Measurements from ENCODE around the gene LDLRAD3.

The LDLRAD3 gene

DNA sequence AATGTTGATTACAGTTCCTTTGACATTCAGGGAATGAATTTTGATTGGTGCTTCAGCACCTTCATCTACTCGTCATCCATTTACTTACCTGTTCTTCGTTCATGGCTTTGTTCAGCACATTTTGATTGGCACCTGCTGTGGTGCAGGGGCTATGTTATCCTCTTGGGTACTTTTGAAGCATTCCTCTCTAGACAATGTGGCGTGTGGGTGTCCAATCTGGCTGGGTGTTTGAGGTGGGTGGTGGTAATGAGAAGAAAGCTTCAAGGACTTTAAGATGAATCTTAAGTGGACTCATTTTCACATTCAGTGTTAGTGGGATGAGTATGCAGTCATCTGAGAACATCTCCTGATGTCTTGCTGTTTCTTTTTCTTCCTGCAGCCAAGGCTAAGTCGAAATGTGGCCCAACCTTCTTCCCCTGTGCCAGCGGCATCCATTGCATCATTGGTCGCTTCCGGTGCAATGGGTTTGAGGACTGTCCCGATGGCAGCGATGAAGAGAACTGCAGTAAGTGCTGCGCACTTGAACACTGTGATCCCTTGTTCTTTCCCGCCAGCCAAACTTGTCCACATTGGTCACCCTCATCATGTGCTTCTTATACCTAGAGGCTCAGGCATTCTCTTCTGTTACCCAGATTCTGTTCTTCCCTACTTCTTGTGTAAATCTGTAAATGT is 137.5 kb downstream of the LDLRAD3 start:
- no peak for DNase-seq (ENCODE audit: low spot score)
- in situ Hi-C loops (cut with MboI; ENCODE audit: low sequenced_read_pairs, unreplicated experiment): no loop called here

GRCh38 chr11:36086366-36086765 is 142.5 kb downstream of the LDLRAD3 start:
- in situ Hi-C loops (cut with MboI; ENCODE audit: low sequenced_read_pairs, unreplicated experiment): no loop called here
- TF ChIP-seq, protein P1, sequence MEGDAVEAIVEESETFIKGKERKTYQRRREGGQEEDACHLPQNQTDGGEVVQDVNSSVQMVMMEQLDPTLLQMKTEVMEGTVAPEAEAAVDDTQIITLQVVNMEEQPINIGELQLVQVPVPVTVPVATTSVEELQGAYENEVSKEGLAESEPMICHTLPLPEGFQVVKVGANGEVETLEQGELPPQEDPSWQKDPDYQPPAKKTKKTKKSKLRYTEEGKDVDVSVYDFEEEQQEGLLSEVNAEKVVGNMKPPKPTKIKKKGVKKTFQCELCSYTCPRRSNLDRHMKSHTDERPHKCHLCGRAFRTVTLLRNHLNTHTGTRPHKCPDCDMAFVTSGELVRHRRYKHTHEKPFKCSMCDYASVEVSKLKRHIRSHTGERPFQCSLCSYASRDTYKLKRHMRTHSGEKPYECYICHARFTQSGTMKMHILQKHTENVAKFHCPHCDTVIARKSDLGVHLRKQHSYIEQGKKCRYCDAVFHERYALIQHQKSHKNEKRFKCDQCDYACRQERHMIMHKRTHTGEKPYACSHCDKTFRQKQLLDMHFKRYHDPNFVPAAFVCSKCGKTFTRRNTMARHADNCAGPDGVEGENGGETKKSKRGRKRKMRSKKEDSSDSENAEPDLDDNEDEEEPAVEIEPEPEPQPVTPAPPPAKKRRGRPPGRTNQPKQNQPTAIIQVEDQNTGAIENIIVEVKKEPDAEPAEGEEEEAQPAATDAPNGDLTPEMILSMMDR (IDR thresholded peaks at IDR 0.05; ENCODE audit: borderline replicate concordance, control extremely low read depth, extremely low read depth, insufficient read depth, missing control alignments): no peak
- no peak for DNase-seq (ENCODE audit: low spot score)

More for the DNA sequence above, 137.5 kb downstream of the LDLRAD3 start:
- TF ChIP-seq, protein P1 (IDR thresholded peaks at IDR 0.05; ENCODE audit: borderline replicate concordance, control extremely low read depth, extremely low read depth, insufficient read depth, missing control alignments): no peak

DNA sequence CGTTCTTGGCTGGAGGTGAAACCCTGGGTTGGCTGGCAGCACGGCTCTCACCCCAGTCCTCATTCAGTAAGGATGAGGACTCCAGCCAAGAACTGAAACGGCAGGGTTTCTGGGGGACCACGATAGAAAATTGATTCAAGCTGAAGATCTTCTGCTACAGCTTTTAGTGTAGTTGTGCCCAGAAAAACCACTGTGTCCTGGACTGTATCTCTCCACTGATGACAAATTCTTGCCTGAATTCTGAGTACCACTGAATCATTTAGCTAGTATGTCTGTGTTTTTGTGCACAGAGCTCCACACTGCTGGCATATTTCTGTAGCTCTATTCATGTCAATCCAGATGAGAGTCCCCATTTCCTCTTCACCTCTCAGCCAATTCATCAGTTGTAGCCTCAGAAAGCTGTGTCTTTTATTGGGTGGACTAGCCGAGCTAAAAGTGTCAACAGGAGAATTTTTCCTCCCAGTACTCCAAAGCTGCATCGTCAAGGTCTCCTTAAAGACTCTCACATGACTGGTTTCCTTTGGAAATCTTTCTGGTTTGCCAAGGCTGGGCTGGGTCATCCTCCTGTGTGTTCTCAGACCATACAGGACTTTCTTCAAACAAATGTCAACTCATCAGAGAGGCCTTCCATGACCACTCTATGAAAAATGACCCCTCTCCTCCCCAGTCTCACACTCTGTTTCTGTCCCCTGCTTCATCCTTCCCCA is 144.6 kb downstream of the LDLRAD3 start:
- TF ChIP-seq, protein P1 (IDR thresholded peaks at IDR 0.05; ENCODE audit: borderline replicate concordance, control extremely low read depth, extremely low read depth, insufficient read depth, missing control alignments): no peak
- DNase-seq (ENCODE audit: low spot score): no peak
- in situ Hi-C loops (cut with MboI; ENCODE audit: low sequenced_read_pairs, unreplicated experiment): no loop called here

DNA sequence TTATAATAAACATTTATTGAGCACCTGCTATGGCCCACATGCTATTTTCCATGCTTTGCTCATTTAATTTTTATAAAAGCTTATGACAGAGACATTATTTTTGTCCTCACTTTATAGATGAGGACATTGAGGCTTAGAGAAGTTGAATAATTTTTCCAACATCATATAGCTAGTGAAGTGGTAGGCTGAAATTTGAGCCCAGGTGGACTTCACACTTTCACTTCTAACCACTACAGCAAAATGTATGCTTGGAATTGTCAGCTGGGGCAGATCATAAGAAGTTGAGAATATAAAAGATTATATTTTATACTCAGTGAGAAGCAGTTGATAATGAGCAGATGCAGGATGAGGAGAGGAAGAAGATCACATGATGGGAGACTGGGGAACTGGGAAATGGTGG is 146.1 kb downstream of the LDLRAD3 start:
- in situ Hi-C loops (cut with MboI; ENCODE audit: low sequenced_read_pairs, unreplicated experiment): no loop called here
- TF ChIP-seq, protein P1 (IDR thresholded peaks at IDR 0.05; ENCODE audit: borderline replicate concordance, control extremely low read depth, extremely low read depth, insufficient read depth, missing control alignments): no peak
- no peak for DNase-seq (ENCODE audit: low spot score)

DNA sequence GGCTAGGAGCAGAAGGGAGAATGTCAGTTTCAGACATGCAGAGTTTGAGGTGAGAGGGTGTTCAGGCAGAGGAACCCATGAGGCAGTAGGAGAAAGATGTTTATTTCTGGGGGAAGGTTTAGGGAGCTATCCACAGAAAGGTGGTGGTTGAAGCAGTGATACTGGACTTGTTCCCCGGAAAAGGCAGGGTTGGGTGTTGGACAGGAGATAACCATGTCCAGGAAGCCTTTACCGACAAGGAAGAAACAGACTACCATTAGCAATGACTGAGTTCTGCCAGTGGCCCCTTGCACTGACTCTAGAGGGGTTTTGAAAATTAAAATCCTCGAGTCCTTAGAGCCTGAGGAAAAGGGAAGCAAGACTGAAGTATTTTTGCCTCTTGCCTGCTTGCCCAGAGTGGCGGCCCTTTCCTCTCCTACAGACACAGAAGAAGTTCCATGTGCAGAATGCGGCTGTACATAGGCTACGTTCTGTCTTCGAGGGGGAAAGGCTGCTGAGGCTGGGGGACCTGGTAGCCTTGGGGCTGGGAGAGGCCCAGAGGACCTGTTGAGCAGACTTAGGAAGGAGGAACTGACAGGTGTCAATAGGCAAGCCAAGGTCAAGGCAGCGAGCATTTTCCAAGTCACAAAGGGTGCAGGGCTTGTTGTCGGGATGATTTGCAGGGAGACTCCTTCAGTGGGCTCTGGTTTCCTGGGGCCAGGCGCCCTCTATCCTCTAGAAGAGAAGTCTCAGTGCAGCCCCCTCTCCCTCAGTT is 146.7 kb downstream of the LDLRAD3 start:
- in situ Hi-C loops (cut with MboI; ENCODE audit: low sequenced_read_pairs, unreplicated experiment): no loop called here
- no peak for DNase-seq (ENCODE audit: low spot score)
- TF ChIP-seq, protein P1 (IDR thresholded peaks at IDR 0.05; ENCODE audit: borderline replicate concordance, control extremely low read depth, extremely low read depth, insufficient read depth, missing control alignments): no peak

GRCh38 chr11:36091256-36091811 is 147.5 kb downstream of the LDLRAD3 start:
- no peak for DNase-seq (ENCODE audit: low spot score)
- in situ Hi-C loops (cut with MboI; ENCODE audit: low sequenced_read_pairs, unreplicated experiment): no loop called here
- TF ChIP-seq, protein P1 (IDR thresholded peaks at IDR 0.05; ENCODE audit: borderline replicate concordance, control extremely low read depth, extremely low read depth, insufficient read depth, missing control alignments): no peak

Data from GM13976 (cell line).